ENCODE measurements around the gene CIB1. TPM values are rescaled to one million over a fixed set of nuclear protein-coding genes. Genes with fewer than 3 reads are reported as not detected.
A peak's percentile ranks its signal among the peaks of the same experiment; 100 is the strongest.

Gene CIB1
- total and polyA plus RNA-seq, 4 donors, result 11.5 to 32.9 (median 29.0) TPM

DNA sequence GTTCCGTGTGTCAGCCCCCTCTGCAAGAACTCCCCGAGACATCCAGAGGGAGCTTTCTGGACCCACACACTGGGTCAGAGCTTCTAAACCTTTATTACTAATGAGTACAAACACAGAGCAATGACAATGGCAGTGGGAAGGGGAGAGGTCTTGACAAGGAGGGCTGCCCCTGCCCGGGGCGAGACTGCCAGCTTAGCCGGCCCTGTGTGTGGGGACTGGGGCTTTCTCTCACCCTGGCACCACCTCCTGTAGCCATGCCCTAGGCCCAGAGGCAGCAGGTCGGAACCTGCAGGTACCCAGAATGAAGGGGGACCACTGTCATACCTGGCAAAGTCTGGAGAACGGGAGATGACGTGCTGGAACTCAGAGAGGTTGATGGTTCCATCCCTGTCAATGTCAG is 3.1 kb downstream of the CIB1 start:
- H3K4me1 ChIP-seq (ENCODE audit: control insufficient read depth, insufficient read depth, low read length), result peaks cover 27% of the 10 kb centered on the region
- H3K4me3 ChIP-seq (ENCODE audit: low read depth, low read length), result no peak overlapping the region
- H3K27me3 ChIP-seq (ENCODE audit: control insufficient read depth, insufficient read depth, low read length), result no peaks in the 10 kb centered on the region
- H3K27ac ChIP-seq (ENCODE audit: low read depth, low read length), result no peak overlapping the region
- 87% methylated on average over 5 of the region's 8 CpGs for WGBS (ENCODE audit: insufficient coverage)
- no peak for DNase-seq (ENCODE audit: low read depth in 4 of 6, low spot score in 6 of 6)
- H3K9me3 ChIP-seq (ENCODE audit: control insufficient read depth, insufficient read depth, low read length), result no peaks in the 10 kb centered on the region
- H3K36me3 ChIP-seq (ENCODE audit: control insufficient read depth, insufficient read depth, low read length), result peaks cover 54% of the 10 kb centered on the region

DNA sequence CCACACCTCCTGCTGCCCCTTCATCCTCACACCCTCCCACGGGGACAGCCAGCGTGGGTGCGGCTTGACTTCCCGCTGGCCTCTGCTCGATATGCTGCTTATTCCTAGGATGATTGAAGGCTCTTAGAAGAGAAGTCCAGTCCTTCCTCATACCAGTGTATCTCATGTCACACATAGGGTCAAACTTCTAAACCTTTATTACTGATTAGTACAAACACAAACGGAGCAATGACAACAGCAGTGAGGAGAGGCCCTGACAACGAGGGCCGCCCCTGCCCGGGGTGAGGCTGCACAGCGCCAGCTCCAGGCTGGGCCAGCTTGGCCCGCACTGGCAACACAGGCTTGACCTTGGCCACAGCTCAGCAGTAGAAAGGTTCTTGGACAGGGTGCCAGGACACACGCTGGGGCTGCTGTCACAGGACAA is 3.7 kb downstream of the CIB1 start:
- H3K36me3 ChIP-seq (ENCODE audit: control insufficient read depth, insufficient read depth, low read length), result peaks cover 59% of the 10 kb centered on the region
- DNase-seq (ENCODE audit: low read depth in 4 of 6, low spot score in 6 of 6), result peak in 1 of 6 donors; percentile 39
- H3K9me3 ChIP-seq (ENCODE audit: control insufficient read depth, insufficient read depth, low read length), result no peaks in the 10 kb centered on the region
- peaks cover 27% of the 10 kb centered on the region for H3K4me1 ChIP-seq (ENCODE audit: control insufficient read depth, insufficient read depth, low read length)
- no peak overlapping the region for H3K4me3 ChIP-seq (ENCODE audit: low read depth, low read length)
- 63% methylated on average over 8 of the region's 12 CpGs for WGBS (ENCODE audit: insufficient coverage)
- no peaks in the 10 kb centered on the region for H3K27me3 ChIP-seq (ENCODE audit: control insufficient read depth, insufficient read depth, low read length)
- no peak overlapping the region for H3K27ac ChIP-seq (ENCODE audit: low read depth, low read length)

DNA sequence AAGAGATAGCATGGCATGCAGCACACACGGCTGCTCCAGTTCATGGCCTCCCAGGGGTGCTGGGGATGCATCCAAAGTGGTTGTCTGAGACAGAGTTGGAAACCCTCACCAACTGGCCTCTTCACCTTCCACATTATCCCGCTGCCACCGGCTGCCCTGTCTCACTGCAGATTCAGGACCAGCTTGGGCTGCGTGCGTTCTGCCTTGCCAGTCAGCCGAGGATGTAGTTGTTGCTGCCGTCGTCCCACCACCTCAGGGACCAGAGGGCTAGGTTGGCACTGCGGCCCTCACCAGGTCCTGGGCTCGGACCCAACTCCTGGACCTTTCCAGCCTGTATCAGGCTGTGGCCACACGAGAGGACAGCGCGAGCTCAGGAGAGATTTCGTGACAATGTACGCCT is 4.8 kb downstream of the CIB1 start:
- WGBS (ENCODE audit: insufficient coverage), result 94% methylated on average over 15 of the region's 15 CpGs
- peaks cover 70% of the 10 kb centered on the region for H3K36me3 ChIP-seq (ENCODE audit: control insufficient read depth, insufficient read depth, low read length)
- no peak overlapping the region for H3K4me3 ChIP-seq (ENCODE audit: low read depth, low read length)

DNA sequence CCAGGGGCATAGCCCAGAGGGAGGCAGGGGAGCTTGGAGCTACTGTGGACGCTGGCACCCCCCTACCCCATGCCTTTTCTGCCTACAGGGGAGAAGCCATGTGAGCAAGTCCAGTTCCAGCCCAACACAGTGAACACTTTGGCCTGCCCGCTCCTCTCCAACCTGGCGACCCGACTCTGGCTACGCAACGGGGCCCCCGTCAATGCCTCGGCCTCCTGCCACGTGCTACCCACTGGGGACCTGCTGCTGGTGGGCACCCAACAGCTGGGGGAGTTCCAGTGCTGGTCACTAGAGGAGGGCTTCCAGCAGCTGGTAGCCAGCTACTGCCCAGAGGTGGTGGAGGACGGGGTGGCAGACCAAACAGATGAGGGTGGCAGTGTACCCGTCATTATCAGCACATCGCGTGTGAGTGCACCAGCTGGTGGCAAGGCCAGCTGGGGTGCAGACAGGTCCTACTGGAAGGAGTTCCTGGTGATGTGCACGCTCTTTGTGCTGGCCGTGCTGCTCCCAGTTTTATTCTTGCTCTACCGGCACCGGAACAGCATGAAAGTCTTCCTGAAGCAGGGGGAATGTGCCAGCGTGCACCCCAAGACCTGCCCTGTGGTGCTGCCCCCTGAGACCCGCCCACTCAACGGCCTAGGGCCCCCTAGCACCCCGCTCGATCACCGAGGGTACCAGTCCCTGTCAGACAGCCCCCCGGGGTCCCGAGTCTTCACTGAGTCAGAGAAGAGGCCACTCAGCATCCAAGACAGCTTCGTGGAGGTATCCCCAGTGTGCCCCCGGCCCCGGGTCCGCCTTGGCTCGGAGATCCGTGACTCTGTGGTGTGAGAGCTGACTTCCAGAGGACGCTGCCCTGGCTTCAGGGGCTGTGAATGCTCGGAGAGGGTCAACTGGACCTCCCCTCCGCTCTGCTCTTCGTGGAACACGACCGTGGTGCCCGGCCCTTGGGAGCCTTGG is 5.6 kb downstream of the CIB1 start:
- H3K4me1 ChIP-seq (ENCODE audit: control insufficient read depth, insufficient read depth, low read length), result peaks cover 21% of the 10 kb centered on the region

More for the DNA sequence above, 4.8 kb downstream of the CIB1 start:
- Histone ChIP-seq H3K27ac (ENCODE audit: low read depth, low read length) (no peak overlapping the region), H3K27me3 (ENCODE audit: control insufficient read depth, insufficient read depth, low read length) (no peaks in the 10 kb centered on the region), H3K9me3 (ENCODE audit: control insufficient read depth, insufficient read depth, low read length) (no peaks in the 10 kb centered on the region), H3K4me1 (ENCODE audit: control insufficient read depth, insufficient read depth, low read length) (peaks cover 25% of the 10 kb centered on the region)
- DNase-seq (ENCODE audit: low read depth in 4 of 6, low spot score in 6 of 6), result no peak

DNA sequence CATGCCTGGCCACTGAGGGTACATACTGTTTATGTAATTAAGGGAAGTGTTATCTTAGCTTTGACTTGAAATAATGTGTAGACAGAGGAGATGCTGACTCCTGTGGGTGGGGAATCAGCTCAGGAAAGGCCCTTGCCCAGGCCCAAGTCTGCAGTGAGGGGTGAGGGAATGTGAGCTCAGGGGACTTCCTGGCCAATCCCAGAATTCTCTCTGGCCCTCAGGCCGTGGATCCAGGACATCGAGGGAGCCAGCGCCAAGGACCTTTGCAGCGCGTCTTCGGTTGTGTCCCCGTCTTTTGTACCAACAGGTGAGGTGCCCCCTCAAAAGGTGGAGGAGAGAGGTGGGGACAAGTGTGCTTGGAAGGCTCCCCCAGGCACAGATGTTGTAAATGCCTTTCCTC is 6.4 kb downstream of the CIB1 start:
- WGBS (ENCODE audit: insufficient coverage), result 95% methylated on average over 6 of the region's 7 CpGs
- no peak overlapping the region for H3K27ac ChIP-seq (ENCODE audit: low read depth, low read length)
- H3K4me3 ChIP-seq (ENCODE audit: low read depth, low read length), result no peak overlapping the region
- DNase-seq (ENCODE audit: low read depth in 4 of 6, low spot score in 6 of 6), result no peak
- peaks cover 14% of the 10 kb centered on the region for H3K4me1 ChIP-seq (ENCODE audit: control insufficient read depth, insufficient read depth, low read length)
- H3K9me3 ChIP-seq (ENCODE audit: control insufficient read depth, insufficient read depth, low read length), result no peaks in the 10 kb centered on the region
- H3K27me3 ChIP-seq (ENCODE audit: control insufficient read depth, insufficient read depth, low read length), result no peaks in the 10 kb centered on the region
- H3K36me3 ChIP-seq (ENCODE audit: control insufficient read depth, insufficient read depth, low read length), result peaks cover 85% of the 10 kb centered on the region

More for the DNA sequence above, 5.6 kb downstream of the CIB1 start:
- Histone ChIP-seq H3K27me3 (ENCODE audit: control insufficient read depth, insufficient read depth, low read length) (no peaks in the 10 kb centered on the region), H3K27ac (ENCODE audit: low read depth, low read length) (no peak overlapping the region), H3K4me3 (ENCODE audit: low read depth, low read length) (no peak overlapping the region), H3K36me3 (ENCODE audit: control insufficient read depth, insufficient read depth, low read length) (peaks cover 79% of the 10 kb centered on the region), H3K9me3 (ENCODE audit: control insufficient read depth, insufficient read depth, low read length) (no peaks in the 10 kb centered on the region)
- no peak for DNase-seq (ENCODE audit: low read depth in 4 of 6, low spot score in 6 of 6)
- WGBS (ENCODE audit: insufficient coverage), result 94% methylated on average over 37 of the region's 38 CpGs

DNA sequence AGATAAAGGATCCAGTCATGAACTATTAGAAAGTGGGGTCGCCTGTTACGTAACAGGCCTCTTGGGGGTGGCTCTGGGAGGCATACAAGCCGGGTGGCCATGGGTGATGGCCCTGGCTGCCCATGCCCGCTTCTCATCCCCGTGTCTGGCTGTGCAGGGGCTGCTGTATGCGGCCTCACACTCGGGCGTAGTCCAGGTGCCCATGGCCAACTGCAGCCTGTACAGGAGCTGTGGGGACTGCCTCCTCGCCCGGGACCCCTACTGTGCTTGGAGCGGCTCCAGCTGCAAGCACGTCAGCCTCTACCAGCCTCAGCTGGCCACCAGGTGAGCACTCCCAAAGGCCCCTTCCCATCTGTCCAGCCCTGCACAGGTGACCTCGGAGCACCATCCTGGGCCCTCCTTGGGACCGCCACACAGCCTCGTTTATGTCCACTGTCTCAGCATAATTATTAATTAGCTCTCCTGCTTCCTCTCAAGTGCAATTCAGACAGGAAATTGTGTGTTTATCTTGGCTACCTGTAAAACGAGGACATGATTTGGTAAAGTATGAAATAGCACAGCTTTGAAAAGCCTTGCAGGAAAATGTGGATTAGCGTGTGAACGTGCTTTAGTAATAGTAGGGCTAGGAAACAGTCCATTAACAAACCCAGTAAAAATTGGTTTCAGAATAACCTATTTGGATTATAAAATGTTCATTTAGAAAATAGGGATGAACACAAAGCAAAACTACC is 8.1 kb downstream of the CIB1 start:
- H3K27ac ChIP-seq (ENCODE audit: low read depth, low read length), result no peak overlapping the region
- H3K4me1 ChIP-seq (ENCODE audit: control insufficient read depth, insufficient read depth, low read length), result peaks cover 22% of the 10 kb centered on the region
- peaks cover 89% of the 10 kb centered on the region for H3K36me3 ChIP-seq (ENCODE audit: control insufficient read depth, insufficient read depth, low read length)
- DNase-seq (ENCODE audit: low read depth in 4 of 6, low spot score in 6 of 6), result no peak
- H3K27me3 ChIP-seq (ENCODE audit: control insufficient read depth, insufficient read depth, low read length), result no peaks in the 10 kb centered on the region
- 90% methylated on average over 13 of the region's 18 CpGs for WGBS (ENCODE audit: insufficient coverage)
- H3K4me3 ChIP-seq (ENCODE audit: low read depth, low read length), result no peak overlapping the region
- no peaks in the 10 kb centered on the region for H3K9me3 ChIP-seq (ENCODE audit: control insufficient read depth, insufficient read depth, low read length)

DNA sequence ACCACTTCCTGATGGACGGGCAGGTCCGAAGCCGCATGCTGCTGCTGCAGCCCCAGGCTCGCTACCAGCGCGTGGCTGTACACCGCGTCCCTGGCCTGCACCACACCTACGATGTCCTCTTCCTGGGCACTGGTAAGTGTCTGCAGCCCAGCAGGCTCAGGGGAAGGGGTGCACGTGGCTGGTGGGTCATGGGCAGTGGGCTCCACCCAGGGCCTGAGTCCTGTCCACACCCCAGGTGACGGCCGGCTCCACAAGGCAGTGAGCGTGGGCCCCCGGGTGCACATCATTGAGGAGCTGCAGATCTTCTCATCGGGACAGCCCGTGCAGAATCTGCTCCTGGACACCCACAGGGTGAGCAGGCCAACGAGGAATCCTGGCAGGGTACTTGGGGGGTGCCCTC is 8.7 kb downstream of the CIB1 start:
- H3K27ac ChIP-seq (ENCODE audit: low read depth, low read length), result no peak overlapping the region
- H3K27me3 ChIP-seq (ENCODE audit: control insufficient read depth, insufficient read depth, low read length), result no peaks in the 10 kb centered on the region
- WGBS (ENCODE audit: insufficient coverage), result 97% methylated on average over 14 of the region's 17 CpGs
- H3K4me3 ChIP-seq (ENCODE audit: low read depth, low read length), result no peak overlapping the region
- DNase-seq (ENCODE audit: low read depth in 4 of 6, low spot score in 6 of 6), result no peak
- H3K36me3 ChIP-seq (ENCODE audit: control insufficient read depth, insufficient read depth, low read length), result peaks cover 88% of the 10 kb centered on the region
- no peaks in the 10 kb centered on the region for H3K9me3 ChIP-seq (ENCODE audit: control insufficient read depth, insufficient read depth, low read length)
- peaks cover 17% of the 10 kb centered on the region for H3K4me1 ChIP-seq (ENCODE audit: control insufficient read depth, insufficient read depth, low read length)

DNA sequence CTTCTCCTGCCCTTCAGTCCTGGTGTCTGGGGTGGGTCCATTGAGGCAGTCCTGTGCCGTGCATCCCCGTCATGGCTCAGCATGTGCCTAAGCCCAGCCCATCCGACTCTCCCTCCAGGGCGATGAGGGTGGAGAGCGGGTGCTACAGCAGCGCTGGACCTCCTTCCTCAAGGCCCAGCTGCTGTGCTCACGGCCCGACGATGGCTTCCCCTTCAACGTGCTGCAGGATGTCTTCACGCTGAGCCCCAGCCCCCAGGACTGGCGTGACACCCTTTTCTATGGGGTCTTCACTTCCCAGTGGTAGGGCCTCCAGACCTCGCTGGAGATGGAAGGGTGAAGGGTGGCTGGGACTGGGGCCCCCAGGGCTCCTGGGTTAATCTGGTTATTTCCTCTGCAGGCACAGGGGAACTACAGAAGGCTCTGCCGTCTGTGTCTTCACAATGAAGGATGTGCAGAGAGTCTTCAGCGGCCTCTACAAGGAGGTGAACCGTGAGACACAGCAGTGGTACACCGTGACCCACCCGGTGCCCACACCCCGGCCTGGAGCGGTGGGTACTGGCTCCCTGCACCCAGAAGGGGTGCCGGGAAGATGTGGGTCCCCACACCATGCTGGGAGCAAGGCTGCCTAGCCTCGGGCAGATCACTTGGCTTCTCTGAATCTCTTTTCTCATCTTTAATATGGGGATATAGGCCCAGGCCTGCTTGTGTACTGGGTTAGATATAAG is 10.1 kb downstream of the CIB1 start:
- WGBS (ENCODE audit: insufficient coverage), result 96% methylated on average over 21 of the region's 22 CpGs
- no peaks in the 10 kb centered on the region for H3K9me3 ChIP-seq (ENCODE audit: control insufficient read depth, insufficient read depth, low read length)
- peaks cover 22% of the 10 kb centered on the region for H3K4me1 ChIP-seq (ENCODE audit: control insufficient read depth, insufficient read depth, low read length)
- peaks cover 85% of the 10 kb centered on the region for H3K36me3 ChIP-seq (ENCODE audit: control insufficient read depth, insufficient read depth, low read length)
- no peak overlapping the region for H3K4me3 ChIP-seq (ENCODE audit: low read depth, low read length)
- H3K27me3 ChIP-seq (ENCODE audit: control insufficient read depth, insufficient read depth, low read length), result no peaks in the 10 kb centered on the region
- no peak for DNase-seq (ENCODE audit: low read depth in 4 of 6, low spot score in 6 of 6)
- H3K27ac ChIP-seq (ENCODE audit: low read depth, low read length), result no peak overlapping the region

DNA sequence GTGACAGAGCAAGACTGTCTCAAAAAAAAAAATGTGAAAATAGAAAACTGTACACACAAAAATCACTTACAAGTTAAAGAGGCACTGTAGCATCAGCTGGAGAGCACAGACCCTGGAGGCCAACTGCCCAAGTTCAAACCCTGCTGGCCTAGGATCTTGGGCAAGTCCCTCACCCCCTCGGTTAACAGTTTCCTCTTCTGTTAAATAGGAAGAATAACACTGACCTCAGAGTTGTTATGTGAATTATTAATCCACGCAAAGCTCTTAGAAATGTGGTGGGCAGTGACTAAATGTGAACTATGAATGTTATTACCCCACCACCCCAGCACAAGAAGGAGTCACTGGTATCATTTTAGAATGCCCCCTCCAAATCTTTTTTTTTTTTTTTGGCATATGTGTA is 11.2 kb downstream of the CIB1 start:
- H3K27ac ChIP-seq (ENCODE audit: low read depth, low read length), result no peak overlapping the region
- no peak for DNase-seq (ENCODE audit: low read depth in 4 of 6, low spot score in 6 of 6)
- H3K36me3 ChIP-seq (ENCODE audit: control insufficient read depth, insufficient read depth, low read length), result peaks cover 85% of the 10 kb centered on the region
- H3K9me3 ChIP-seq (ENCODE audit: control insufficient read depth, insufficient read depth, low read length), result no peaks in the 10 kb centered on the region
- no peaks in the 10 kb centered on the region for H3K27me3 ChIP-seq (ENCODE audit: control insufficient read depth, insufficient read depth, low read length)
- H3K4me3 ChIP-seq (ENCODE audit: low read depth, low read length), result no peak overlapping the region
- peaks cover 22% of the 10 kb centered on the region for H3K4me1 ChIP-seq (ENCODE audit: control insufficient read depth, insufficient read depth, low read length)
- no CpG with 5 or more reads among the region's 2 CpGs for WGBS (ENCODE audit: insufficient coverage)

All from spinal cord (tissue), 10 donors.